Pancreas (tissue), 10 donors: ENCODE results near the gene SEC16A. TPM values are rescaled to one million over a fixed set of nuclear protein-coding genes. Genes with fewer than 3 reads are reported as not detected.

Experiments used
- ATAC-seq, 4 donors: fragments of 200-7000 bp; cut with Tn5 transposase; one replicate each; pipeline versions ENCODE4 v1.8.0 to v1.9.1; 2020; ENCODE audit warnings: mild to moderate bottlenecking in 4 of 4, moderate library complexity in 4 of 4
- DNase-seq, 6 donors: peaks; one replicate each; pipeline ENCODE4 v3.0.0-alpha.2; 2020
- FAIRE-seq: peaks from 2 replicates; lab custom pipeline; 2012; peaks lifted over from hg19 to GRCh38; lab: Jason Lieb, UNC
- H3K27ac ChIP-seq, 4 donors: fragments of 200-600 bp; sonication (generic); 1 replicate in 3 of 4; 2 replicates in 1 of 4; pipeline versions ENCODE4 v1.5.0 to v1.8.0; 2020
- H3K27me3 ChIP-seq, 4 donors: fragments of 200-600 bp; one replicate each; pipeline ENCODE4 v1.8.0; 2021
- H3K36me3 ChIP-seq, 3 donors: fragments of 200-600 bp; sonication (generic) in 1 of 3; one replicate each; pipeline versions ENCODE4 v1.5.0 to v1.8.0; 2020 to 2021
- H3K4me1 ChIP-seq, 3 donors: fragments of 200-600 bp; one replicate each; pipeline ENCODE4 v1.8.0; 2021
- H3K4me3 ChIP-seq, 4 donors: fragments of 200-600 bp; sonication (generic) in 2 of 4; one replicate each; pipeline versions ENCODE4 v1.5.0 to v1.8.0; 2020 to 2021
- H3K9me3 ChIP-seq, 4 donors: fragments of 200-600 bp; one replicate each; pipeline ENCODE4 v1.8.0; 2021
- CTCF ChIP-seq, 4 donors: fragments of 200-600 bp; sonication (generic) in 3 of 4; IDR thresholded peaks; one replicate each; pipeline versions ENCODE4 v1.5.0 to v1.8.0; 2021; ENCODE audit warnings: antibody characterized with exemption in 4 of 4
- WGBS, 2 donors: extraction: QIAGEN DNeasy Blood & Tissue Kit; methylation state at CpG; one replicate each; pipeline ENCODE4 v1.1.7; 2013; 5-methylcytosine and 5-hydroxymethylcytosine counted together
- intact Hi-C, 3 donors: fragments of 100-400 bp; cut with DNase I; formaldehyde crosslinking; loops; one replicate each; pipeline versions ENCODE4 v1.11.1 to v1.14.2; 2022
- polyA plus RNA-seq, 2 donors: library from polyadenylated mRNA; stranded (reverse); fragments of 200-250 nt; gene quantifications; one replicate each; pipeline ENCODE4 v1.2.3, GENCODE V29; 2013
- total RNA-seq, 6 donors: library from RNA; stranded (reverse); fragmentation: NEBNext Ultra II Directional in 4 of 6; extraction: Animal tissue kit (Norgen Biotek cat#: 25700) in 4 of 6; gene quantifications; one replicate each; pipeline versions ENCODE4 v1.2.1 to v1.2.4, GENCODE V29; 2021 to 2023
- donor health status: healthy with polysubstance abuse.
- donor health status: DM: no; HTN: no; CAD: no; lungs with moderate emphysema.
- donor health status: DM: no; HTN: no; CAD: no.
- donor health status: control.
- donor health status: control.
- donor health status: Bipolar disorder and iron deficiency.
- donor health status: DM: yes; HTN: yes; CAD: no.
- donor health status: DM: no; HTN: no; CAD: no.
- donor health status: DM: no; HTN: no; CAD: no.
- donor health status: DM: yes; HTN: yes; CAD: no.

The SEC16A gene
- total and polyA plus RNA-seq, 8 donors = 32.1 to 66.9 (median 40.8) TPM

- Histone ChIP-seq H3K27me3 (no peaks in the 10 kb centered on the region), H3K9me3 (no peaks in the 10 kb centered on the region), H3K4me3 (no peak overlapping the region), H3K27ac (no peak overlapping the region), H3K4me1 (no peaks in the 10 kb centered on the region), H3K36me3 (peaks cover 13 to 95% (median 71%) of the 10 kb centered on the region in 3 donors)
- no peak for TF ChIP-seq CTCF (IDR thresholded peaks at IDR 0.05)
- WGBS, 2 donors = 92% methylated on average over 27 of the region's 27 CpGs
- no peak for DNase-seq
- intact Hi-C loops = no loop called here
- no peak for ATAC-seq
- no peak for FAIRE-seq
Measured at GRCh38 chr9:136509549-136509948, 26.7 kb upstream of the SEC16A start.

DNA sequence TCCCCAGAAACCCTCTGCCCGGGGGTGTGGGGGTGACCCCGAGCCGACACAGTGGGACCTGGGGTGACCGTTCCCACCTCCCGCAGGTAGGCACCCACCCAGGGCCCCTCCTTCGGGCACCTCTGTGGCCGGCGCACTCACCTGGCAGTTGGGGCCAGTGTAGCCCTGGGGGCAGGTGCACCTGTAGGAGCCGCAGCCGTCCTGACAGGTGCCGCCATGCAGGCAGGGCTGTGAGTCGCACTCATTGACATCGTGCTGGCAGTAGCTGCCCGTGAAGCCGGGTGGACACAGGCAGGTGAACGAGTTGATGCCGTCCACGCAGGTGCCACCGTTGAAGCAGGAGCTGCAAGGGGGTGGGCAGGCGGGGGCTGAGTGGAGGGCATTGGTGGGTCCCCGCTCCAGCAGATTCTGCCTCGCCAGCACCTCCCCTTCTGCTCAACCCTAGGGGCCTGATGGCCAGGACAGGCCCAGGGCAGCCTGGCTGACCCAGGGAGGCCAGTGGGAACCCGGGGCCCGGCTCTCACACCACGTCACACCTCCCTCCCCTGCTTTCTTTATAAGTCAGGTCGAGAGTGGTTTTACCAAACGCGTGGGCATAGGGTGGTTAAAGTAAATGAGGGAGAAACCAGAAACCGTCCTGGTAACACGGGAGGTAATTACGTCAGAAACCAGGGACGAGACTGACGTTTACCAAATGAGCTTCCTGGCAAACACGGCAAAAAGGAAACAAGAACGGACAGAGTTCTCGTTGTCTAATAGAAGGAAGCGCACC is 26.1 kb upstream of the SEC16A start:
- DNase-seq (no peak), FAIRE-seq (no peak)
- 93% methylated on average over 36 to 37 of the region's 37 CpGs for WGBS, 2 donors

DNA sequence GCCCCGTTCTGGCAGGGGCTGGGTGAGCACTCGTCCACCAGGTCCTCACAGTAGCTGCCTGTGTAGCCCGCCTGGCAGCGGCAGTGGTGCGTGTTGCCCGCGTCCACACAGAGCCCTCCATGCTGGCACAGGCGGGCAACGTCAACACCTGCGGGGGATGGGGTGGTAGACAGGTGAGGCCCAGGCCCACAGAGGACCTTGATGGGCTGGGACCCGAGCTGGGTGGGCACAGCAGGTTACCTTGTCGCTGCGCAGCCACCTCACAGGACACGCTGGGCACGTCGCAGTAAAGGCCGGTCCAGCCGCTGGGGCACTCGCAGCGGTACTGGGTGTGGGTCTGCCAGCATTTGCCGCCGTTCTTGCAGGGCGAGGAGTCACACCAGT is 25.1 kb upstream of the SEC16A start:
- no peaks in the 10 kb centered on the region for H3K4me1 ChIP-seq
- ATAC-seq = no peak
- no peak for TF ChIP-seq CTCF (IDR thresholded peaks at IDR 0.05)
- no peak for DNase-seq
- WGBS, 2 donors = 95 to 97% methylated on average over 23 of the region's 23 CpGs
- no peaks in the 10 kb centered on the region for H3K27me3 ChIP-seq
- H3K36me3 ChIP-seq = peaks cover 12 to 95% (median 71%) of the 10 kb centered on the region in 3 donors
- H3K27ac ChIP-seq = no peak overlapping the region
- H3K4me3 ChIP-seq = no peak overlapping the region
- intact Hi-C loops = no loop called here
- FAIRE-seq = no peak
- no peaks in the 10 kb centered on the region for H3K9me3 ChIP-seq

More for the DNA sequence above, 26.1 kb upstream of the SEC16A start:
- intact Hi-C loops = no loop called here
- H3K27me3 ChIP-seq = no peaks in the 10 kb centered on the region
- no peaks in the 10 kb centered on the region for H3K4me1 ChIP-seq
- H3K9me3 ChIP-seq = no peaks in the 10 kb centered on the region
- no peak overlapping the region for H3K4me3 ChIP-seq
- no peak for ATAC-seq
- H3K36me3 ChIP-seq = peaks cover 12 to 95% (median 70%) of the 10 kb centered on the region in 3 donors
- no peak for TF ChIP-seq CTCF (IDR thresholded peaks at IDR 0.05)
- H3K27ac ChIP-seq = no peak overlapping the region

DNA sequence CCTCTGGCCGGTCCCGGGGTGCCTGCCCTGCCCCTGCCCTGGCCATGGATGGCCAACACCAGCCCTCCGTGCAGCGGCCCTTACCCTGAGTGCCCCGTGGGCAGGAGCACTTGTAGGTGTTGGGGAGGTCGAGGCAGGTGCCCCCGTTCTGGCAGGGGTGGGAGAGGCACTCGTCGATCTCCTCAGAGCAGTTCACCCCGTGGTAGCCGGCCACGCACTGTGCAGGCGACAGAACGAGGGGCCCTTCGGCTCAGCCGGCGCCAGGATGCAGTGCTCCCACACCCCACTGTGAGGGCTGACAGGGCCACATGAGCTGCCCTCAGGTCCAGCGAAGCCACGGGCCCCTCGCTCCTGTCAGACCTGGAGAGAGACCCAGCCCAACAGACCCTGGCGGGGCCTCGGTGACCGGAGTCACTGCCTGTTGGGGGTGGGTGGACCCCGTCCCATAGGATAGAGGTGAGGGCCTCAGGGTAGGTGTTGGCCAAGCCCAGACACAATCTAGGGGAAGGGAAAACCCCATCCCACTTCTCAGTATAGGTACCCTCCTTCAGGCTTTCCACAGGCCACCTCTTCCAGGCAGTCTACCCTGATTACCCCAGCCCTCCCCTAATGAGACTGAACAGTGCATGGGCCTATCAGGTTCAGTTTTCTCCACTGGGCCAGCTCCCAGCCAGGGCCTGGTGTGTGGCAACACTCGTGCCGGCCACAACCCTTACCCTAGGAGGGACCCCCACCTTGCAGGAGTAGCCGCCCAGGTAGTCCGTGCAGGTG is 24.6 kb upstream of the SEC16A start:
- Histone ChIP-seq H3K9me3 (no peaks in the 10 kb centered on the region), H3K4me3 (no peak overlapping the region), H3K27ac (no peak overlapping the region), H3K27me3 (no peaks in the 10 kb centered on the region), H3K36me3 (peaks cover 12 to 99% (median 71%) of the 10 kb centered on the region in 3 donors), H3K4me1 (no peaks in the 10 kb centered on the region)
- WGBS, 2 donors = 92 to 95% methylated on average over 26 to 28 of the region's 28 CpGs
- ATAC-seq (no peak), FAIRE-seq (no peak), DNase-seq (no peak)
- intact Hi-C loops = no loop called here
- TF ChIP-seq CTCF (IDR thresholded peaks at IDR 0.05) = no peak
